ENCODE results near the gene PRR23E.

PRR23E gene

GRCh38 chr3:127206611-127207516 is 13.9 kb downstream of the PRR23E start:
- TF ChIP-seq CEBPB (IDR thresholded peaks at IDR 0.05), result no peak
- TF ChIP-seq EP300 (IDR thresholded peaks at IDR 0.05; ENCODE audit: borderline replicate concordance), result no peak
- no peak for TF ChIP-seq EGR1 (IDR thresholded peaks at IDR 0.05)
- TF ChIP-seq MAX (IDR thresholded peaks at IDR 0.05), result no peak
- no peak for TF ChIP-seq REST (IDR thresholded peaks at IDR 0.05; ENCODE audit: low read depth)
- TF ChIP-seq FOXM1 (IDR thresholded peaks at IDR 0.05; ENCODE audit: borderline replicate concordance, low read depth), result no peak
- TF ChIP-seq USF1 (IDR thresholded peaks at IDR 0.05), result no peak
- no peak for TF ChIP-seq ZBTB7A (IDR thresholded peaks at IDR 0.05; ENCODE audit: low read depth)
- no peak for TF ChIP-seq TAF1 (IDR thresholded peaks at IDR 0.05; ENCODE audit: low read depth)
- no peak for TF ChIP-seq CREB1 (IDR thresholded peaks at IDR 0.05; ENCODE audit: low read depth)
- no peak for TF ChIP-seq TEAD4 (IDR thresholded peaks at IDR 0.05)
- TF ChIP-seq YY1 (IDR thresholded peaks at IDR 0.05; ENCODE audit: low read depth), result no peak
- TF ChIP-seq RAD21 (IDR thresholded peaks at IDR 0.05; ENCODE audit: low read depth), result no peak
- no peak for TF ChIP-seq NFIC (IDR thresholded peaks at IDR 0.05)
- TF ChIP-seq TCF12 (IDR thresholded peaks at IDR 0.05; ENCODE audit: low read depth), result no peak

GRCh38 chr3:127207727-127208482 is 15.0 kb downstream of the PRR23E start:
- no peak for TF ChIP-seq TEAD4 (IDR thresholded peaks at IDR 0.05)
- TF ChIP-seq TAF1 (IDR thresholded peaks at IDR 0.05; ENCODE audit: low read depth), result no peak

GRCh38 chr3:127208483-127209100 is 15.7 kb downstream of the PRR23E start:
- no peak for TF ChIP-seq TEAD4 (IDR thresholded peaks at IDR 0.05)
- no peak for TF ChIP-seq RAD21 (IDR thresholded peaks at IDR 0.05; ENCODE audit: low read depth)
- TF ChIP-seq ZBTB7A (IDR thresholded peaks at IDR 0.05; ENCODE audit: low read depth), result no peak
- no peak for TF ChIP-seq CEBPB (IDR thresholded peaks at IDR 0.05)
- no peak for TF ChIP-seq TAF1 (IDR thresholded peaks at IDR 0.05; ENCODE audit: low read depth)
- no peak for TF ChIP-seq NFIC (IDR thresholded peaks at IDR 0.05)
- no peak for TF ChIP-seq REST (IDR thresholded peaks at IDR 0.05; ENCODE audit: low read depth)
- no peak for TF ChIP-seq MAX (IDR thresholded peaks at IDR 0.05)
- no peak for TF ChIP-seq CREB1 (IDR thresholded peaks at IDR 0.05; ENCODE audit: low read depth)
- no peak for TF ChIP-seq TCF12 (IDR thresholded peaks at IDR 0.05; ENCODE audit: low read depth)
- TF ChIP-seq USF1 (IDR thresholded peaks at IDR 0.05), result no peak
- TF ChIP-seq FOXM1 (IDR thresholded peaks at IDR 0.05; ENCODE audit: borderline replicate concordance, low read depth), result no peak
- TF ChIP-seq YY1 (IDR thresholded peaks at IDR 0.05; ENCODE audit: low read depth), result no peak

GRCh38 chr3:127209155-127209839 is 16.4 kb downstream of the PRR23E start:
- TF ChIP-seq USF1 (IDR thresholded peaks at IDR 0.05) (no peak), YY1 (IDR thresholded peaks at IDR 0.05; ENCODE audit: low read depth) (no peak)
